Vagina (tissue), 2 donors: ENCODE results near the gene KCTD16.

ENCODE experiments used
- POLR2AphosphoS5 ChIP-seq, 2 donors: sonication (generic); formaldehyde crosslinking; IDR thresholded peaks; one replicate each; pipeline ENCODE4 v1.9.0; 2017; ENCODE audit warnings: antibody characterized with exemption in 2 of 2, mild to moderate bottlenecking in 2 of 2, low read depth in 1 of 2; ENCODE audit not compliant: insufficient read depth in 1 of 2
- TF ChIP-seq, protein P1 (sequence below), 3 experiments: fragments of 450-650 bp in 2 of 3; fragments of 200-600 bp in 1 of 3; sonication (generic) in 1 of 3; IDR thresholded peaks; one replicate each; pipeline ENCODE4 v1.5.1; 2017 to 2019; ENCODE audit warnings: antibody characterized with exemption in 3 of 3, mild to moderate bottlenecking in 2 of 3, moderate library complexity in 2 of 3

DNA sequence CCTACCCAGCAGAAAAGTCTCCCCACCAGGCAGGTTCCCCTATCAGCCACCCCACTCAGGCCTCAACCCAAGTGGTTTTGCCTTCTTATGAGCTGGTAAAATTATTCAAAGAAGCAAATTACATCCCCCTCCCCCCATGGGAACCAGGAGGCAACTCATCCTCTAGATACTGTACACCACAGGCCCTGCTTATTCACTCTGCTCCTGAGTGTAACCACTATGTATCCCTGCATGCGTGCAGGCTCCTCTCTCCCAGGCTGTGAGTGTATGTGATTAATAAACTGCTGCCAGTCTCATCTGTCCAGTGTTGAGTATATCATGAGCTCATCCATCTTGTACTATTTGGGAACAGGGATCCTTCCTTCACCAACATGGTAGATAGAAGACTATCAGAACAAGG lies 8.6 kb downstream of the KCTD16 start:
- TF ChIP-seq, protein P1, sequence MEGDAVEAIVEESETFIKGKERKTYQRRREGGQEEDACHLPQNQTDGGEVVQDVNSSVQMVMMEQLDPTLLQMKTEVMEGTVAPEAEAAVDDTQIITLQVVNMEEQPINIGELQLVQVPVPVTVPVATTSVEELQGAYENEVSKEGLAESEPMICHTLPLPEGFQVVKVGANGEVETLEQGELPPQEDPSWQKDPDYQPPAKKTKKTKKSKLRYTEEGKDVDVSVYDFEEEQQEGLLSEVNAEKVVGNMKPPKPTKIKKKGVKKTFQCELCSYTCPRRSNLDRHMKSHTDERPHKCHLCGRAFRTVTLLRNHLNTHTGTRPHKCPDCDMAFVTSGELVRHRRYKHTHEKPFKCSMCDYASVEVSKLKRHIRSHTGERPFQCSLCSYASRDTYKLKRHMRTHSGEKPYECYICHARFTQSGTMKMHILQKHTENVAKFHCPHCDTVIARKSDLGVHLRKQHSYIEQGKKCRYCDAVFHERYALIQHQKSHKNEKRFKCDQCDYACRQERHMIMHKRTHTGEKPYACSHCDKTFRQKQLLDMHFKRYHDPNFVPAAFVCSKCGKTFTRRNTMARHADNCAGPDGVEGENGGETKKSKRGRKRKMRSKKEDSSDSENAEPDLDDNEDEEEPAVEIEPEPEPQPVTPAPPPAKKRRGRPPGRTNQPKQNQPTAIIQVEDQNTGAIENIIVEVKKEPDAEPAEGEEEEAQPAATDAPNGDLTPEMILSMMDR (IDR thresholded peaks at IDR 0.05) = no peak
- no peak for TF ChIP-seq POLR2AphosphoS5 (IDR thresholded peaks at IDR 0.05; ENCODE audit: insufficient read depth in 1 of 2, low read depth in 1 of 2)
